ENCODE results near the gene HTR1E.

Gene HTR1E

GRCh38 chr6:87040729-87041128 is 103.4 kb downstream of the HTR1E start:
- no peak for DNase-seq (ENCODE audit: low spot score)
- TF ChIP-seq CTCF (IDR thresholded peaks at IDR 0.05; ENCODE audit: extremely low read depth, missing control alignments), result no peak

GRCh38 chr6:87045521-87046075 is 108.3 kb downstream of the HTR1E start:
- DNase-seq (ENCODE audit: low spot score), result no peak
- no peak for TF ChIP-seq CTCF (IDR thresholded peaks at IDR 0.05; ENCODE audit: extremely low read depth, missing control alignments)

GRCh38 chr6:87049779-87050178 is 112.5 kb downstream of the HTR1E start:
- no peak for TF ChIP-seq CTCF (IDR thresholded peaks at IDR 0.05; ENCODE audit: extremely low read depth, missing control alignments)
- no peak for DNase-seq (ENCODE audit: low spot score)

- TF ChIP-seq CTCF (IDR thresholded peaks at IDR 0.05; ENCODE audit: extremely low read depth, missing control alignments), result no peak
- DNase-seq (ENCODE audit: low spot score), result no peak
Observed at GRCh38 chr6:87053312-87053711, 116.0 kb downstream of the HTR1E start.

- DNase-seq (ENCODE audit: low spot score), result peak; percentile 28
- TF ChIP-seq CTCF (IDR thresholded peaks at IDR 0.05; ENCODE audit: extremely low read depth, missing control alignments), result no peak
Observed at GRCh38 chr6:87054143-87054833, 117.0 kb downstream of the HTR1E start.

- DNase-seq (ENCODE audit: low spot score), result no peak
- no peak for TF ChIP-seq CTCF (IDR thresholded peaks at IDR 0.05; ENCODE audit: extremely low read depth, missing control alignments)
Observed at GRCh38 chr6:87059943-87060342, 122.6 kb downstream of the HTR1E start.

GRCh38 chr6:87065117-87065516 is 127.8 kb downstream of the HTR1E start:
- DNase-seq (ENCODE audit: low spot score), result no peak
- TF ChIP-seq CTCF (IDR thresholded peaks at IDR 0.05; ENCODE audit: extremely low read depth, missing control alignments), result no peak
